G401.6 (cell line): Measurements from ENCODE around the gene MGMT.

Experiments used
- FAIRE-seq: peaks from 2 replicates; lab custom pipeline; 2012; peaks lifted over from hg19 to GRCh38; lab: Jason Lieb, UNC

The MGMT gene

DNA sequence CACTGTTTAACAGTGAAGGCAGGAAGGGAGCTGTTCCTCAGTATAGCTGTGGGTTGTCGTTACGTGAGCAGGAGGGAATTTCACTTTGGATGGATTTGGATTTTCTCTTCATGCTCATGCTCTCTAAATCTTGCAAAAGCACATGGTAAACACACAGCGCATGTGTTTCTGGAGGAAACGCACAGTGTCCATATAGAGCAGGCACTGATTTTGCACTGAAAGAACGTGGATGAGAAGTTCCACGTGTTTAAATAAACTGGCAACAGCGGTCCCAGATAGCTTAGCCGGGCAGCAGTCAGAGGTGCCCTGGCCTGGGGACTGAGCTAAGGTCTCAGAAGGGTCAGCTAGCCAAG is 188.6 kb downstream of the MGMT start:
- FAIRE-seq, result no peak

DNA sequence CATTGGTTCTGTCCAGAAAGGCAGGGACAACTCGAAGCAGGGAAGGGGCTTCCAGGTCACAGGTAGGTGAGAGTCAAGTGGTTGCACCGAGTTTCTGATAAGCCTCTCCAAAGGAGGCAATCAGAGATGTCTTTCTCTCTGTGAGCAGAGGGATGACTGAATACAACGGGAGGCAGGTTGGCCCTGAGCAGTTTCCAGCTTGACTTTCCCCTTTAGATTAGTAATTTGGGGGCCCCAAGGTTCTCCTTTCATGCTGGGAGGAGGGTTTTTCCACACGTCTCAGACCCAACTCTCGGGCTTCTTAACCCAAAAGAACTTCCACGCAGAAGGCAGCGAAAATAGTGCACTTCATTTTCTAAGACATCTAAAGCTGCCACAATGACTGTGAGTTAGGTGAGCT is 189.6 kb downstream of the MGMT start:
- FAIRE-seq, result no peak

DNA sequence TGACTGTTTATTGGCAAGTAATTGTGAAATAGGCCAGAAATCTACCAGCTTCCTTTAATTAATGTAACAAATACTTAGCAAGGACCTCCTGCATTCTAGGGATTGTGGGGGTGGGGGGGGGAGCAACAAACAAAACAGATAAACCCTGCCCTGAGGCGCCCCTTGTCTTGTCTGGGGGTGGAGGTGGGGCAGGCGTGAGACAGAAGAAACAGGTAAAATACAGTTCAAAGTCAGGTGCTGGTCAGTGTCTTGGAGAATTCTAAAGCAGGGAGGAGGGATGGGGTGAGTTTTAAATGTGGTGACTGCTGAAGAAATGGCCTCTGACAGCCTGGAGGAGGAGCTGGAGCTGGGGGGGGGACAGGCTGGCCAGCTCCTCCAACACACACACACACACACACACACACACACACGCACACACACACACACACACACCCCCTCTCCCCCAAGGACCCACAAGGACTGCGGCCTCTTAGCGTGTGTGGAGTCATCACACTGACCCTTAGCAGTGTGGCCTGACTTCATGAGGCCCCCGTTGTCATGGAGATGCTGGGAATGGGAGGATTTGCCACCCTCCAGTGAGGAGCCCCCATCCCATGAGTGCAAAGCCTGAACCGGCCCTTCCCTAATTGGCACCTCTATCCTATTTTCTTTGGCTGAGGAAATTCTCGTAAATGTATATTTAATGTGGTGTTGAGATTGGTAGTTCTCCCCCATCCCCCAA is 190.4 kb downstream of the MGMT start:
- FAIRE-seq, result no peak

DNA sequence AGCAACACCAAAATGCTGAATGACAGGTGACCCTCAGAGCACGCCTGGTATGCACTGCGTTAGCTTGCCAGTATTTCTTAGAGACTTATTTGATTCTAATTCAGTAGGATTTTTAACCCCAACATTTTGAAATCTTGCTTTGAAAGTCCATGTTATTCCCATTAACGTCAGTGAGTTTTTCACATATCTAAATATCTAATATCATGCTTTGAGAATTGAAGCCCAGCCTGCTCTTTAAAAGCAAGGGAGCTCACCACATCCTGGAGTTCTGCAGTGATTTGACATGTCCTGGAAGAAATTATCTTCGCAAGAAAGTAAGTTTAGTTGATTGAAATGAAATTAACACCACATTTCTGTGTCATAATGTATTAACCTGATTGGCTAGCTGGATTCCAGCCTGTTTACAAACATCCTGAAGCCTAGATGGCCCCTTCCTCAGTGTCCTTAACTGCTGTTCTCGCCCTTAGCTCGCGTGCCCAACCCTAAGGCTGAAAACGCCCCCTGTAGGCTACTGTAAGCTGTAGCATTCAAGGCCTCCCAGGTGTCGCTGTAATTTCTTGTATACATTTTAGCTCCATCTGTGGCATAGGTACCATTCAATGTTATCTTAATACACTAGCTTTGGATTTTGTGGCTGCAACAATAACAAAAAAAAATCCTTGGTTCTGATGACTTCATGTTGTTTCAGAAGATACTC is 191.5 kb downstream of the MGMT start:
- FAIRE-seq, result no peak

DNA sequence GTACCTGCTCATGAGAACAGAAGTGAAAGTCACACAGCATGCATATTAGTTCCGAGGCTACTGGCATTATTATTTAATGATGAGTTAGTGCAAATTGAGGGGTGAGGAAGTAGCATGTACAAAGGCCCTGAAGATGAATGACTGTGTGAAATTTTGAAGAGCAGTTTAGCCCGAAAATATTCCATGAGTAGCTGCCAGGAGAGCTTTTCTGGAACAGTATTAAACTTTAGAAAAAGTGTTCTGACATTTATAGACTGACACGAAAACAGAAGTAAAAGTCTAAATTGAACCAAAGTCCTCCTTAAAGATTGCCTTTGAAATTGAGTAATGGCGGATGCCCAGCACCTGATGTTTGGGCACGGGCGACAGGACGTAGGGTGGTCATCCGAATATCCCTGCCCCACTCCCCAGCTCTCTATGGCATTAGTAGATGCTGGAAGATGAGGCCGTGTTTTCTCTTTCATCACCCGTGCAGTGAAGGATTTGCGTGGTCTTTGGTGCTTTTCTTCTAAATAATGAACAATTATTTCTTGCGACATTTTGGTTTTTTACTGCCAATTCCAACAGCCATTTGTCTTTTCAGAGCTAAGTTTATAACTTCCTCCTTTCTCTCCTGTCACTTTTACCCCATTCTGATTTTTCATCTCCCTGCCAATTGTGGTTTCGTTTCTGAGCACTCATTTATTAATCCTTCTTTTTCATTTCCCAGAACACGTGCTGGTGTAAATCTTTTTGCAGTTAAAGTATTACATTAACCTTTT is 192.6 kb downstream of the MGMT start:
- no peak for FAIRE-seq

DNA sequence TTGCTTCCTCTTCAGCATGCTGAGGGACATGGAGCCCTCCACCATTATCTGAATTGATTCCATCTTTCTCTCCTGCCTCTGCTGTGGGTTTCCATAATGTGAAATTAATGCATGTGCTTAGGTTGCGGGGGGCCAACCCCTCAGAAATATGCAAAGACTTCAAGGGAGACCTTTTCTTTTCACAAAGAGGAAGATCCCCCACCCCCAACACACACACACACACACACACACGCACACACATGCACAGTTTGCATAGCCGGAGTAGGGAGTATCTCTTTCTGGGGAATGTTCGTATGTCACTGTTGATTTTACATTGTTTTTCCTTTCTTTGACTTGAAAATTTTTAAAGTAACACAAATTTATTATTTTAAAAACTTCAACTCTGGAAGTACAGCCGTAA is 193.5 kb downstream of the MGMT start:
- FAIRE-seq, result no peak

DNA sequence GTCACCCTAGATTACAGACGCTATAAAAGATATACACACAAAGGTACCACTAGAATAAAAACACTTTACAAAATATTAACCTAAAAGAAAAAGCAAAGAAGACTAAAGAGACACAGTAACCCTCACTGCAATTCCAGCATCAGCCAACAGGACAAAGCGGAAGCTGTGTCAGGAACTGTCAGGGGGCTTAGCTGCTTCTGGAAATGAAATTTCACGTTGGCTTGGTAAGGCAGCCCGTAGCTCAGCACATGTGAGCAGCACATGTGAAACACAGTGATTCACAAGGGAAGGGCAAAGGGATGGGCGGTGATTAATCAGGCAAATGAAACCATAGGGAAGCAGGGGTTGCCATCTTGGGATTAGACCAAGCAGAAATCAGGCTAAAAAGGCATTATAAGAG is 195.4 kb downstream of the MGMT start:
- no peak for FAIRE-seq

DNA sequence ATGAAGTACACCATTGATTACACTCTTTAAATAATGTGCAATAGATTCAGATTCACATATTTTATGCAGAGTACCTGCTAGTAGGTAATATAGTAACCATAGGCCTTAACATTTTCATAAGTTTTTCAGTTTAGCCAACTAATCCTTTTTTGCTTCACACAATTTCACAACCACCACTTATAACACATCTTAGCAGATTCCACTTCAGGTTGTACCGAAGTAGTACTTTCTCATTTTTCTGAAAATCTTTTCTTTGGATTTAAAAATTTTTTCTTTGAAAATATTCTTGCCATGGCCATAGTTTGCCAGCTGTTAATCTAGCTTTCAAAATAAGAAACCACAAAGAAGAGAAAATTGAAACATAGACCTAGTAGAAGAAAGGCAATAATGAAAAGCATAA is 203.1 kb downstream of the MGMT start:
- no peak for FAIRE-seq

DNA sequence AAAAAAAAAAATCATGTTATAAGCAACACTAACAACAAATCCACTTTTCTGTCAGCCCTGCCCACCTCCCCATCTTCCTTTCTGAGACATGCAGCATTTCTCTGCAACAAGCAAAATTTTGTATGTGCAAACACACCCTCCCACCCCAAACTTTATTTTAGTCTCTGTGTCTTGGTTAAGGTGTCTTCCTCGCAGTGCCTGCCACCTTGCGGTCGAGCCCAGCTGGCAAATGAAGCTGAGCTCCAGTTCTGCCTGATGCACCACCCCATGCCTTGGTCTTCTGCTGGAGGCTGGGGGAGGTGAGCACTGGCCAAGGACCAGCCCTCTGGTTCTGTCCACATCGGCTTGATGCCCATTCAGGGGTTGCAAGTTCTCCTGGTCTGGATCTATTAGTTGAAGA is 206.3 kb downstream of the MGMT start:
- FAIRE-seq, result no peak

DNA sequence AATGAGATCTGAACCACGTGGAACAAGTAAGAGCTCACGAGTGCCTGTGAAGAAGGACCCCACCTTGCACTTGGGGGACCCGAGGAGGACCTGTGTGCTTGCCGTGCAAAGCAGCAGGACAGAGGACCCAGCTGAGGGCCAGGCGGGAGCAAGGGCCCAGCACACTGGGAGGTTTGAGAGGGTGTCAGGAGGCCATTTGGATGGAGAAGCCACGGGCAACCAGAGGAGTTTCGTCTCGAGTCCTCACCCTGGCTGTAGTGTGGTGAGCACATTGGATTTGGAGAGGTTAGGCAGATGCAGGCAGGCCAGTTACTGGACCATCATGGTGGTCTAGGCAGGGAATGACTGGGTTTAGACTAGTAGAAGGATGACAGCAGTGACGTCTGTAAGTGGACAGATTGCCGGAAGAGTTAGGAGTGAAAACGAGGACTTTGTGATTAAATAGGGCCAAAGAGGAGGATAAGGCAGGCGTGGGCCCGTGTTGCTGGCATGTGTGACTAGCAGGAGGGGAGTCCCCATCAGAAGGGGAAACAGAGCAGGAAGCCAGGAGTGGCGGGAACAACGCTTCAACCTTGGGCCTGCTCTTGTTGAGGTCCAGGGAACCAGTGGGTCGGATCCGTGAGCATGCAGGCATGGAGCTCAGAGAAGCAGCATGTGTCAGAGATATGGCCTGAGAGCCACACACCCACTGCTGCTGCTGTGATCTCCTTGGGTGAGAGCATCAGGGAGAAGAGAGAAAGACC is 208.2 kb downstream of the MGMT start:
- no peak for FAIRE-seq

DNA sequence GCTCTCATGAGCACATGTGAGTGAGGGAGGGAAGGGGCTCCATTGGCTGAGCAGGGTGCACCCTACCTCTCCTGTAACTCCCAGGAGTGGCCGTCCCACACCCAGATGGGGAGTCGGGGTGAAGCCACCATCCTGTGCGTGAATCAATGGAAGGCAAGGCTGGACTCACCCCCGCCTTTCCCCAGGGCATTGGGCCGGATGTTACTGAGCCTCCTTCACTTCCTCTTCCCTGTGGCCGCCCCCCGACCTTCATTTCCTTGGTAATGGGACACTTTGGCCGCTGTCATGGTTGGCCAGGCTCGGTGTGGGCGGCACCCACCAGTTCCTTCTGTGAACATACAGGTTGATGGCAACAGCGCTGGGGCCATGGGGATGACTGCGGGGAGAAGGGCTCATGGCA is 209.0 kb downstream of the MGMT start:
- FAIRE-seq, result no peak

DNA sequence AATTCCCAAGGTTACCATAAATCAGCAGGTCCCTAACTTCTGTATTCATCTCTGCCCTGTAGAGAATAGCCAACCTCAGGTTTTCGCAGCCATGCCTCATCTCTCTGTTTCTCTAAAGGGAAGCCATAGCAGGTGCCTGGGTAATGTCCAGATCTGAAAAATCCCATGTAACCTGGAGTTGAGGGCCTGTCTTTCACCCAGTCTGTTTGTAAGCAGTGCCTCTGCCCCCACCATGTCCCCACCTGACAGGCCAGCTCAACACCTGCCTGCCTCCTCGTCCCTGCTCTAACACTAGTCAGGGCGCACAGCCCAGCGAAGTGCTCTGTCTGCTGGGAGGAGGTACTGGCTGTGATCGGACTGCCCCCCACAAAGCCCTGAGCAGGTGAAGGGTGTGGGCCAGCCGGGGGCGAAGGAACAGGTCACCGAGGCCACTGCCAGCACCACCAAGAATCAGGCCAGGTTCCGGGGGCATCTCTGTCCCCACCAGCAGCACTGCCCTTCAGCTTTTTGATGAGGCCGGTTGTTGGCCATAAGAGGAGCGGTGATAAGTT is 210.4 kb downstream of the MGMT start:
- FAIRE-seq, result no peak

DNA sequence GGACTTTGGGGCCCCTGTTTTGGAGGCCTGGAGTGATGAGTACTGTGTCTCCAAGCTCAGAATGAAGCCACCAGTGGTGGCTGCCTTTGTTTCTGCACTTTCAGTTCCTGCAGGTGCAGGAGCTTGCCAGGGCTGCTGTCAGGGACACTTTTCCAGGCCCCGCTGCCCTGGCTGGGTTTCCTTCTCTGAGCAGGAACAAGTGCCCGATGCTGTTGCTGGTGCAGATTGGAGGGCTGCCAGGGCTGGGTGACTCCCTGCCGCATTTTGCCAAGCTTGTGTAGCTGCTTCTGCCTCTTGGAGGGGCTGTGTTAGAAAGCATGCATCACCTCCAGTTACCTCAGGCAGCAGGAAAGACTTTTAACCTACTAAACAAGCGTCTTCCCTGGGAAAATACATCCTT is 211.1 kb downstream of the MGMT start:
- FAIRE-seq, result no peak

DNA sequence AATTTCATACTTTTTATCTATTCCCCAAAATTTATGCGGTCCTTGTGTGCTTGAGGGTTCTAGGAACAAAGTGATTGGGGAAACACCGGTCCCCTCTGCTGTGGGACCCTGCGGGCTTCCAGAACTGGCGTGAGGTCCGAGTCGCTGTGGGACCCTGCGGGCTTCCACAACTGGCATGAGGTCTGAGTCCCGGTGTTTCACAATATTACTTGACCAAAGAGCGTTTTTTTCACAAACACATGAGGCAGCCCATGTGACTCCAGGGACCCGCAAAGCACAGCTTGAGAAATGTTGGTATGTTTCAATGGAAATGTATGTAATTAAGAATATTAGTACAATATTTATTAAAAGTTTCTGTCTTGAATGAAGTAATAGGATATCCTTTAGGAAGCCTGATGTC is 212.2 kb downstream of the MGMT start:
- FAIRE-seq, result no peak

DNA sequence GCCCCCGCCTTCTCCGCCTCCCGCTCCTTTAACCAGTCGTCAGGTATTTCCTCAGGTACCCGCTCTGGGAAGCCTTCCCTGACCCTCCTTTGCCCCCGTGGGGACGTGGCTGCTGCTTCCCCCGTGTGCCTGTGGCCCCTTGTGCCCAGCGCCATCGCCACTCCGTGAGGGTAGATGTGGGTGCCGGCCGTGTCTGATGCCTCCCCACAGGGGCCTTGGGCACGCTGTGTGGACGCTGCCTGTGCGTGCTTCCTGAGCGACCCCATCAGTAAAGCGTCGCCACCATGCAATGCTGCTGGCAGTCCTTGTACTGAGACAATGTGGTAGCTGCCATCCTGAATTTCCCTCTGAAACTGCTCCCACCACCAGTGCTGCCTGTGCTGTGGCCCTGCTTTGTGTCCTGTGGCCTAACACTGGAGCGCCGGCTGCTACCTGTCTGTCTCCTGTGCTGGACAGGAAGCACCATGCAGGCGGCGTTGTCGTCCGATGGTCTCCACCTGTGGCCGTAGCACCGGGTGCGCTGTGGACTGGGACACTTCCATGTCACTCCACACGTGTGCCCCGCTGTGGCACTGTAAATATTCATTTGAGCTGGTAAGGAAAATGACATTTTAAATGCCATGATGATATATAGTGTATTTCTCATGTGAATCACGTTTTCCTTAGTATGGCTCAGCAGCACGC is 213.8 kb downstream of the MGMT start:
- FAIRE-seq, result no peak

DNA sequence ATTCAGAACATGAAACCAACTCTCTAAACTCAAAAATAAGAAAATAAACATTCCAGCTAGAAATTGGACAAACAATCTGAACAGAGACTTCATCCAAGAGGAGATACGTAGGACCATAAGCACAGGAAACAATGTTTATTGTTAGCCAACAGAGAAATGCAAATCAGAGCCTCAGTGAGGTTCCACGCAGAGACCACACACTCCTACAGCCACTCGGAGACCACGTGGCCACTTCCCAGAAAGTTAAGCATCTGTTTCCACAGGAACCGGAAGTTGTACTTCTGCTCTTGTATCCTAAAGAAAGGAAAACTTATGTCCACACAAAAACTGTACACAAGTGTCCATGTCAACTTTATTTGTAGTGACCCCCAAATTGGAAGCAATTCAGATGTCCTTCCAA is 214.8 kb downstream of the MGMT start:
- FAIRE-seq, result no peak

DNA sequence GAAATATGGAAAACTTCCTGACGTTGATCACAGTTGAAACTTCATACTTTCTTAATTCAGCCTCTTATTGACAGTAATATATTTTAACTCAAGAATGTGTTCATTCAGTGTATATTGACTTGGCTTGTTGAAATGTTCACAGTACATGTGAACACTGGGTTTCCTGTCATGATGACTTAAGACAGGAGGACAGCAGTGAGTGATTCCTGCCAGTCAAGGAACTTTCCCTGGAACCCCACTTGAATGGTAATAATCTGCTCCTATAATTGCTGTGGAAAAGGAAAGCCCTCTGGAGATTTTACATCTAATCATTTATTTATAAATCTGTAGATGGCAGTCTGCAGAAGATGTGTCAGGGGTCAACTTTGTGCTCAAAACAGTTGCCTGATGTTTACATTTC is 216.5 kb downstream of the MGMT start:
- no peak for FAIRE-seq

DNA sequence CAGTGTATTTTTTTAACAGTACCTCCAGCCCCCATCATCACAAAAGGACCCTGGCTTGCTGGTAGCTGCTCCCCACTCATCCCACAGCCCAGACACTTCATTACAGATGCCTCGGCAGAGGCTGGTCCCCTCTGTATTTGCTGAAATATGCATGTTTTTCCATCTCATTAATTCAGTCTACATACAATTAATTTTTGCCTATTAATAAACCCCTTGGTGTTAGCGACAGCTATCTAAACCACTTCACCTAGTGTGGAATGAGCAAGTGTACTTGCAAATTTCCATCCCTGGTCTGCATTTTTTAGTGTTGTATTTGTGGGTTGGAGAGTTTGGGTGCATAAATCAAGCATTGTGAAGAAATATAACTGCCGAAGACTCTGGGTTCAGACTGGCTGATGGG is 216.9 kb downstream of the MGMT start:
- no peak for FAIRE-seq

DNA sequence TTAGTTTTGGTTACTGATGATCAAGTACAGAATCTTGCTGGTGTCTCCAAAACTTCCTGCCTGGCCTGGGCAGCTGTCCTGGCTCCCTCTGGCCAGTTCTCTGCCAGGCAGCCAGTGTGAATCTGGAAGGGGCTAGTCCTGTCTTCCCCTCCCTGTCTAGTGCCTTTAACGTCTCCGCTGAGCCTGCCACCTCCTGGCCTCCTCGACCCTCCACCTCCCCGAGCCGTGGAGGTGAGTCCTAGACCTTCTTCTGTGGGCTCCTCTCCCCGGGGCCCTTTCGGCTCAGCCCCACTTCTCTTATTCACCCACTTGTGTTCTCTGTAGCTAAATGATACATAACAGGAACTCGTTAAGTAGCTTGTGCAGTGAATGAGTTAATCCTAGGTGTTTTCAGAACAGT is 218.2 kb downstream of the MGMT start:
- FAIRE-seq, result no peak

DNA sequence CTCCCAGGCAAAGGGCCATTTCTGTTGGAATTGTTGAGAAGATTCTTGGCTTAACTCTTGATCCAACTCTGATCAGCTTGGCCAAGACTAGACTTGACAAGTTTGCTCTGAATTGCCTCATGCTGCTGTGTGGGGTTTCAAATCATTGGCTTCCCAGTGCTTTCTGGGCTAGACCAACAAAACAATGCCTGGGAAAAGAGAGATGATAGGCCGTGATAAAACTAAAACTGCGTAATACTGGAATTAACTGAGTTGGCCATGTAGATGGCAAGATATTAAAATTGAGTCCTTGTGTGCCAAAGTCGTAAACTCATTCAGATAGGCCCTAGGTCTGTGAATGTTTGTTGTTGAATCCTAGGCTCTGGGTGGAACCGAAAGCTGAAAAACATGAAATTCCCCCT is 222.6 kb downstream of the MGMT start:
- FAIRE-seq, result no peak

DNA sequence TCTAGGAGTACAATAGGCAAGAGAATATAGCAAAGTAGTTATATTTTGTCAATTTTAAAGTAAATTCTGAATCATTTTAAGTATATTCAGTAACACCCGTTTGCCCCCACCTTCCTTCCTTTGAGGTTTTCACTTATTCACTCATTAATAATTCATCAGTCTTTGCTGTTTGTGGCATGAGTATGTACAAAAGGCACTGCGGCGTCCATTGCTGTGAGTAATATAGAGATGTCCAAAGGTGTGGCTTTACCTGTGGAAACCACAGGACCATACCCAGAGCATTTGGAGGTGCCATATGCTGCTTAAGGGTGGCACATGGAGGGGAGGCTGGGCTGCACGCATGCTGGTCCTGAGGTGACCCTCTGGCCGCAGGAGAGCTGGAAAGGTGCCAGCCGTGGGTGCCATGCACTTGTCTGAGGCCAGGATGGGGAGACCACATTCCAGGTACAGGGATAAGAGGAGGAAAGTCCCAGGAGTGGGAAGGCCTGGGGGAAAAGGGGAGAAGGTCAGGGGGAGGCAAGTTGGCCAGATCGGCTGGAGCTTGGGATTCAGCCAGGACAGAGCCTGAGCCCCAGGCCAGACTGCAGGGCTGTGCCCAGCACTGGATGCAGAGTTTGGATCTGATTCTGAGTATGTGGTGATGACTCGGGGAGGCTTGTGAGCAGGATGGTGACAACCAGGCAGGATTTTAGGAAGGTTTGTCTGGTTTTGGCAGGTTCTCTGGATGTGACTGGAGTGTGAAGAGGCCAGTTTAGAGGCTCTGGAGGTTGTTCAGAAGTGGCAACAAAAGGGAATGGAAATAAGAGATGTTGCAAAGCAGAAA is 223.4 kb downstream of the MGMT start:
- no peak for FAIRE-seq
